C4-2B (cell line): ENCODE data around the gene PDE4B.
"Not testable (repeated sequence)": the region's sequence is repeated elsewhere in the genome, so short reads cannot be mapped to it uniquely, and the experiment has no call there.

Experiments
- ZFX ChIP-seq: fragments of 450-650 bp; IDR thresholded peaks from 2 replicates; pipeline ENCODE4 v1.6.1; 2017
- TF ChIP-seq, protein P1 (sequence below): fragments of 450-650 bp; conservative IDR thresholded peaks from 2 replicates; pipeline ENCODE4 v1.5.1; 2017; ENCODE audit warnings: mild to moderate bottlenecking

DNA sequence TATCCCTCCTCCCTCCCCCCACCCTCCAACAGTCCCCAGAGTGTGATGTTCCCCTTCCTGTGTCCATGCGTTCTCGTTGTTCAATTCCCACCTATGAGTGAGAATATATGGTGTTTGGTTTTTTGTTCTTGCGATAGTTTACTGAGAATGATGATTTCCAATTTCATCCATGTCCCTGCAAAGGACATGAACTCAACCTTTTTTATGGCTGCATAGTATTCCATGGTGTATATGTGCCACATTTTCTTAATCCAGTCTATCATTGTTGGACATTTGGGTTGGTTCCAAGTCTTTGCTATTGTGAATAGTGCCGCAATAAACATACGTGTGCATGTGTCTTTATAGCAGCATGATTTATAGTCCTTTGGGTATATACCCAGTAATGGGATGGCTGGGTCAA lies 311.4 kb downstream of the PDE4B start:
- TF ChIP-seq, protein P1, sequence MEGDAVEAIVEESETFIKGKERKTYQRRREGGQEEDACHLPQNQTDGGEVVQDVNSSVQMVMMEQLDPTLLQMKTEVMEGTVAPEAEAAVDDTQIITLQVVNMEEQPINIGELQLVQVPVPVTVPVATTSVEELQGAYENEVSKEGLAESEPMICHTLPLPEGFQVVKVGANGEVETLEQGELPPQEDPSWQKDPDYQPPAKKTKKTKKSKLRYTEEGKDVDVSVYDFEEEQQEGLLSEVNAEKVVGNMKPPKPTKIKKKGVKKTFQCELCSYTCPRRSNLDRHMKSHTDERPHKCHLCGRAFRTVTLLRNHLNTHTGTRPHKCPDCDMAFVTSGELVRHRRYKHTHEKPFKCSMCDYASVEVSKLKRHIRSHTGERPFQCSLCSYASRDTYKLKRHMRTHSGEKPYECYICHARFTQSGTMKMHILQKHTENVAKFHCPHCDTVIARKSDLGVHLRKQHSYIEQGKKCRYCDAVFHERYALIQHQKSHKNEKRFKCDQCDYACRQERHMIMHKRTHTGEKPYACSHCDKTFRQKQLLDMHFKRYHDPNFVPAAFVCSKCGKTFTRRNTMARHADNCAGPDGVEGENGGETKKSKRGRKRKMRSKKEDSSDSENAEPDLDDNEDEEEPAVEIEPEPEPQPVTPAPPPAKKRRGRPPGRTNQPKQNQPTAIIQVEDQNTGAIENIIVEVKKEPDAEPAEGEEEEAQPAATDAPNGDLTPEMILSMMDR = not testable (repeated sequence)
- TF ChIP-seq ZFX = not testable (repeated sequence)
